ENCODE data around the gene EFNA3.

DNA sequence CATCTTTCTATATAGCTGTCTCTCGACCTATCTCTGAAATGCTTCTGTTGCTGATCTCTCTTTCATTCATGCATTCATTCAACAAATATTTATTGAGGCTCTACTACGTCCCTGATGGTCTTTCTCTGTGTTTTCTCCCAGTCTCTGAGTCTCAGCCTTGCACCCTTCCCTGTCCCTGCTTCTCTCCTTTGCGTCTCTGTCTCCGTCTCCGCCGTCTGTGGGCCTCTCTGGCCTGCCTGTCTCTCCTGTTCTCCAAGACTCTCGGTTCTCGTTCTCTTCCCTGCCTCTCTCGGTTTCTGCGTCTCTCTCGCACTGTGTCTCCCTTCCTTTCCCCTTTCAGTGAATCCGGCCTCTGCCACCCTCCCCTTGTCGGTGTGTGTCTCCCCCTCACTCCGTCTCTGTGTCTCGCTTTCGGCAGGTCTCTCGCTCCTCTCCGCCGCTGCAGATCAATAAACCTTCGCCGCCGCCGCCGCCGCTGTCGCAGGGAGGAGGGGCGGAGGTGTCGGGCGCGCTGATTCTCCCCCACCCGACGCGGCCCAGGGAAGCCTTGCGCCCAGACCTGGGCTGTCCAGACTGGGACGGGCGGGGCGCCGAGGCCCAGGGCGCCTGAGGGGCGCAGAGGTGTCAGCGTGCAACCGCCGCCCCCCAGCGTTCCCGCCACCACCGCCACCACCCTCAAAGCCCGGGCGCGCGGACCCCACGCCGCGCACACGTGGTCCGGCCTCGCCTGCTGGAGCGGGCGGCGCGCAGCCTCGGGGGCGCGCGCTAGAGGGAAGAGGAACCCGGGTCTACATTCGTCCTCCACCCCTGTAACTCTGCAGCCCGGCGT, 3.0 kb downstream of the EFNA3 start:
- TF ChIP-seq GATA3 (IDR thresholded peaks at IDR 0.05; ENCODE audit: low read depth, low read length) (no peak), GATA2 (IDR thresholded peaks at IDR 0.05; ENCODE audit: low read depth, low read length) (no peak)
